GM12891 (cell line): ENCODE measurements around the gene F10.

Source experiments
- POLR2A ChIP-seq: IDR thresholded peaks from 2 replicates; pipeline ENCODE4 v1.6.1; 2011; ENCODE audit warnings: low read depth, low read length, control low read depth
- POLR2AphosphoS5 ChIP-seq: IDR thresholded peaks from 2 replicates; pipeline ENCODE4 v1.6.1; 2011; ENCODE audit warnings: low read depth, low read length, control low read depth
- TAF1 ChIP-seq: IDR thresholded peaks from 2 replicates; pipeline ENCODE4 v1.6.1; 2011; ENCODE audit warnings: low read depth, low read length, control low read depth

GRCh38 chr13:113090415-113090770 lies 32.2 kb upstream of the F10 start:
- TF ChIP-seq POLR2AphosphoS5 (no peak), TAF1 (no peak), POLR2A (no peak)
